Mesodermal cell (in vitro differentiated cells): ENCODE measurements around the gene DIP2C.

ENCODE experiments used
- H3K27ac ChIP-seq: 2 replicates; pipeline ENCODE4 v1.7.0; 2013; ENCODE audit warnings: mild to moderate bottlenecking, low read depth, low read length, moderate library complexity; ENCODE audit not compliant: severe bottlenecking
- H3K36me3 ChIP-seq: 2 replicates; pipeline ENCODE4 v1.7.1; 2013; ENCODE audit warnings: mild to moderate bottlenecking, low read length, moderate library complexity; ENCODE audit not compliant: control insufficient read depth, insufficient read depth
- H3K4me1 ChIP-seq: one replicate; pipeline ENCODE4 v1.7.1; 2013; ENCODE audit warnings: mild to moderate bottlenecking, low read length; ENCODE audit not compliant: insufficient read depth, control insufficient read depth, poor library complexity, severe bottlenecking
- H3K4me3 ChIP-seq: 2 replicates; pipeline ENCODE4 v1.7.0; 2013; ENCODE audit warnings: low read length, control low read depth, mild to moderate bottlenecking; ENCODE audit not compliant: insufficient read depth, poor library complexity, severe bottlenecking; ENCODE audit errors: extremely low read depth
- H3K9me3 ChIP-seq: 2 replicates; pipeline ENCODE4 v1.7.1; 2013; ENCODE audit warnings: mild to moderate bottlenecking, low read length, moderate library complexity; ENCODE audit not compliant: control insufficient read depth
- WGBS, 2 experiments: methylation state at CpG; one replicate each; pipeline ENCODE4 v1.1.5; 2013; ENCODE audit warnings: missing lambda C conversion rate in 2 of 2; ENCODE audit not compliant: insufficient coverage in 2 of 2; 5-methylcytosine and 5-hydroxymethylcytosine counted together

The DIP2C gene

DNA sequence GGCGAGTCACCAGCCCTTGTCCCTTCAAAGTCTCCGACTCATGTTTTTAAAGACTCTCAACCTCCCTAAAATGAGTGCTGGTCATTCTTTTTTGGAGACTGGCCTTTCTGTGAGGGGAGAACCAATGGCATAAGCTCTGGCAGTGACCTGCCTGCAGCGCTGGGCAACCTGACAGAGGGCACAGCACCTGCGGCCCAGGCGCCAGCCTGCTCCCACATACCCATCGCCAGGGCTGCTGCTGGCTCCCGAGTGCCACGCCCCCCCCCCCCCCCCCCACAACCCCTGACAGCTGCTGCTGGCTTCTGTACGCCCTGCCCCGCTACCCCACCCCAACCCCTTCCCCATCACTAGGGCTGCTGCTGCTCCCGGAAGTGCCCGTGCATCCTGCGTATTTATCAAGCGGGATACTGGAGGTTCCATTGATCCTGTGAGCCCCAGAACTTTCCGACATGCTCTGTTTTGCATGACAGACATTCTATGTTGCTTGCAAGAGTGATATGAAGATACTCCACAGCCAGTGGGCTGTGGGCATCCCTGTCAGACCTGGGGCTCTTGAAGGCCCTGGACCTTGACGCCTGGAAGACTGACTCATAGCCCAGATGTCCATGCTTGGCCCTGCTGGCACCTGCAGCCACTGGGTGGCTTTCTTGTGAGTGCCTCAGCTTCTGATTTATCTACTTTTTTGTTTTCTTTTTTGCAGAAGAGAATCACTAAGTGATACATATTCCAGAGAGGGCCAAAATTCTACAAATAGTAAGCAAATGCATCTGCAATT lies 310.4 kb downstream of the DIP2C start:
- Histone ChIP-seq H3K4me1 (peaks cover under 1% of the 10 kb centered on the region), H3K27ac (no peak overlapping the region), H3K9me3 (no peaks in the 10 kb centered on the region), H3K4me3 (no peak overlapping the region), H3K36me3 (peaks cover 56% of the 10 kb centered on the region)
- WGBS, 2 experiments, result 97 to 98% methylated on average over 6 to 12 of the region's 16 CpGs

DNA sequence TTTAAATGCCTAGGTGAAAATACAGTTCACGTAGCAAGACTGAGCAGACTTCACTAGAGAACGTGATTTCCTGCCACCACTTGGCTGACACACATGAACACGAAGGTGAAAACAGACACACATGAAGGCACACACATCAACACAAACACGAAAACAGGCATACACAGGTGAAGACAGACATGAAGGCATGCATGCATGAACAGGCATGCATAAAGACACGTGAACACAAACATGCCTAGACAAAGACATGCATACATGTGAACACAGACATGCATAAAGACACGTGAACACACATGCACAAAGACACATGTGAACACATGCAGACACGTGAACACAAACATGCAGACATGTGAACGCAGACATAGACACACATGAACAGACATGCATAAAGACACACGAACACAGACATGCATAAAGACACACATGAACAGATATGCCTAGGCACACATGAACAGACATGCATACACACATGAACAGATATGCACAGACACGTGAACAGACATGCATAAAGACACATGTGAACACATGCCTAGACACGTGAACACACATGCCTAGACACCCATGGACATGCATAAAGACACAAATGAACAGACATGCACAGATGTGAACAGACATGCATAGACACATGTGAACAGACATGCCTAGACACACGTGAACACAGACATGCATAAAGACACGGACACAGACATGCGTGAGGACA lies 311.1 kb downstream of the DIP2C start:
- peaks cover 5% of the 10 kb centered on the region for H3K4me1 ChIP-seq
- H3K9me3 ChIP-seq, result no peaks in the 10 kb centered on the region
- H3K36me3 ChIP-seq, result peaks cover 48% of the 10 kb centered on the region
- no peak overlapping the region for H3K4me3 ChIP-seq
- 87 to 88% methylated on average over 13 to 14 of the region's 14 CpGs for WGBS, 2 experiments
- H3K27ac ChIP-seq, result no peak overlapping the region

DNA sequence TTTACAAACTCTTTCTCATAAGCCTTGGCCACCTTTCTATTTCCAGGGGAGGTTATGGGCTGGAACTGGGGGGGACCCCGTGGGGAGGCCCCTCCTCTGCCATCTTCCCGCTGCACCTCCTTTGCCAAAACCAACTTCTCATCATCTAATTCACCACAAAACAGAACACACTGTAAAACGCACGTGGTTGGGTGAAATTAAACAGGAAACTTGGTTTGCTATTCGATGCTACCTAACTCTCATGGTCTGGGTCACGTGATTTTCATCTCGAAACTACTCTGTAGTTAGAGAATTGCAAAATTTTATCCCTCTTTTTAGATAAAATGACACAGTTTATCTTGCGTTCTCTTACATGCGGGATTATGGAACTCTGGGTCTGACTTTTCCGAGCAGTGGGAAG lies 312.2 kb downstream of the DIP2C start:
- Histone ChIP-seq H3K27ac (no peak overlapping the region), H3K4me1 (peaks cover 14% of the 10 kb centered on the region), H3K36me3 (peaks cover 46% of the 10 kb centered on the region), H3K9me3 (no peaks in the 10 kb centered on the region), H3K4me3 (no peak overlapping the region)
- 97 to 98% methylated on average over 7 to 8 of the region's 10 CpGs for WGBS, 2 experiments

DNA sequence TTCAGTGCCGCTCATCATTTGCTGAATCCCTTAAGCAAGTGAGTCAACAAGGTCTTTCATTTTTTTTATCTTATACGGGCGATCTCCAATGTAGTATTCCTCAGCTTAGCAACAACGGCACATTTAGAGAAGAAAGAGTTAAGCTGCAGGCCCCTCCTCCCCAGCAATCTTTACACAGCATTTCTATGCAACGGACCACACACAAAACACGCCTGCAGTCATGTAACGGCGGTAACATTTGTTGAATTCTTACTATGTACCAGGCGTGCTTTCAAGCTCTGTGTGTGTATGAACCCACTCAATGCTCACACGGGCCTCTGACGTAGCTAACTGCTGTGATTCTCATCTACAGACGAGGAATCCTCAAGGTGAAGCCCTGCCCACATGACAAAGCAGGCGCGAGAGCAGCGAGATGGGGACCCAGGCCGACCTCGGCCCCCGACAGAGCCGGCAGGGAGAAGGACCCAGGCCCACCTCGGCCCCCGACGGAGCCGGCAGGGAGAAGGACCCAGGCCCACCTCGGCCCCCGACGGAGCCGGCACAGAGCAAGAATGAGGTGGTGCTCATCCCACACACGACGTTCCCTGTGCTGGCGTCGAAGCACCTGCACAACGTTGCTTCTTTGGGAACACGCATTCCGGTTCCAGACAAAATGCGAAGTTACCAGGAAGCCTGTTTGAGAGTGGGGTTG lies 313.5 kb downstream of the DIP2C start:
- WGBS, 2 experiments, result 93% methylated on average over 35 of the region's 35 CpGs
- peaks cover 37% of the 10 kb centered on the region for H3K36me3 ChIP-seq
- H3K27ac ChIP-seq, result no peak overlapping the region

DNA sequence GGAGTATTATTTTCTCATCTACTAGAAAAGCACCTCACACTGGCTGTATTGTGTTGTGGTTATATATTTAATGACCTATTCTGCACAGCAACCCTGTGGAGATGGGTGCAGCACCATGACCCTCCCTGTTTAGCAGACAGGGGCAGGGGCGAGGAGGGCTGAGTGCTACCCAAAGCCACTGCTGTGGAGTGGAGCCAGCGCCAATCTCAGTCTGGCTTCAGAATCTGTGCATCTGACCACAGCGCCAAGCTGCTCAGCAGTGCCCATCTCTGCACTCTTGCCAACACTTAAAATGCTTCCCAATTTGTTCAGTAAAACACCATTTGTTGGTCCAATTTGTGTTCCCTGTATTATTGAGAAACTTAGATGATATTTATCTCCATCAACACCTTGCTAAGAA lies 315.1 kb downstream of the DIP2C start:
- H3K4me3 ChIP-seq, result no peak overlapping the region
- no peaks in the 10 kb centered on the region for H3K9me3 ChIP-seq
- peaks cover 34% of the 10 kb centered on the region for H3K36me3 ChIP-seq
- peaks cover 14% of the 10 kb centered on the region for H3K4me1 ChIP-seq
- no peak overlapping the region for H3K27ac ChIP-seq
- 93 to 94% methylated on average over 3 of the region's 3 CpGs for WGBS, 2 experiments

More for the DNA sequence above, 313.5 kb downstream of the DIP2C start:
- Histone ChIP-seq H3K4me3 (no peak overlapping the region), H3K9me3 (no peaks in the 10 kb centered on the region), H3K4me1 (peaks cover 14% of the 10 kb centered on the region)

DNA sequence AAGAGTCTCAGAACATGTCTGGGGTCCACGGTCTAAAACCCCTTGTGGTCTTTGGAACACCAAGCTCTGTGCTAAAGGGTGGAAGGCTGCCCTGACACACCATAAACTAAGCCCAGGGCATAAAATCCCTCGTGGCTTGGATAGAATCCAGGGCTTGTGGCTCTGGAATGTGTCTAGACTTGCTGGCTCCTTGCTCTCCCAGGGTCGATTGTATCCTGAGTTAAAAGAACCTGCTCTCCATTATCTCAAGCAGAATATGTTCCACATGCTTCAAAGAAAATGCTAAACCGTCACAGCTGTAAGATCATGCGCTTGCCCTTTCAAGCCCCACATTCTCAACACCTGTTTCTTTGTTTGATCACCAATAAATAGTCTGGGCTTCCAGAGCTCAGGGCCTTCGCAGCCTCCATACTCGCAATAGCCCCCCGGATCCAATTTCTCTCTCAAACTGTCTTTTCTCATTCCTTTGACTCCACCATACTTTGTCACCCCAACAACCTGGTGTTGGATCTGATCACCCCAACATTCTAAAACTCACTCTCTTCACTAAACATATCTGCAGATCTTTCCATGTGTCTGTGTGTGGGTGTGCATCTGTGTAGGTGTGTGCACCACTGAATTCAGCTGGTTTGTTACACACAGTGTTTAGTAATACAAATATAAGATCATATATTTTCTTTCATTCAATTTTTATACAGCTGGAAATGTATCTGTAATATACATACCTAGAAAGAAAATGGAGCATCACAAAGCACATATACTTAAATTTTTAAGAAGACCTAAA lies 315.8 kb downstream of the DIP2C start:
- H3K27ac ChIP-seq, result peak overlapping the region; percentile 47
- H3K36me3 ChIP-seq, result peaks cover 36% of the 10 kb centered on the region
- H3K4me1 ChIP-seq, result peaks cover 14% of the 10 kb centered on the region
- no peak overlapping the region for H3K4me3 ChIP-seq
- H3K9me3 ChIP-seq, result no peaks in the 10 kb centered on the region
- 71% methylated on average over 7 of the region's 8 CpGs for WGBS, 2 experiments

DNA sequence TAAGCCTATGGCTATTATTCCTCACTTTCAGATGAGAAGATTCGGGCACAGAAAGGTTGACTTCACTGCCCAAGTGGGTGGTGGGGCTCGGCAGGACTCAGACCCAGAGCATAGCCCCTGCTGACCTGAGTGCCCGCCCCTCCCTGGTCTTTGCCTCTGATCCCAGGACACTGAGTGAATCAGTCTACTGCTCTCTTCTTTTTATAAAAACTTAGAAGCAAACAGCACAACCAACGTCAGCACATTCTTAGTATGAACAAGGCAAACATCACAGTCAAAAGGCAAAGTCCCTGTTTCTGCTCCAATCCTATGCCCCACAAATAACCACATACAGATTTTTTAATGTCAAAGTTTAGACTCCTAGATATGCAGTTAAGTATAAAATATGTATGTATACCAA lies 316.5 kb downstream of the DIP2C start:
- H3K9me3 ChIP-seq, result no peaks in the 10 kb centered on the region
- peaks cover 14% of the 10 kb centered on the region for H3K4me1 ChIP-seq
- peaks cover 41% of the 10 kb centered on the region for H3K36me3 ChIP-seq
- peak overlapping the region; percentile 47 for H3K27ac ChIP-seq
- no peak overlapping the region for H3K4me3 ChIP-seq
- WGBS, 2 experiments, result 80 to 83% methylated on average over 2 to 4 of the region's 4 CpGs

DNA sequence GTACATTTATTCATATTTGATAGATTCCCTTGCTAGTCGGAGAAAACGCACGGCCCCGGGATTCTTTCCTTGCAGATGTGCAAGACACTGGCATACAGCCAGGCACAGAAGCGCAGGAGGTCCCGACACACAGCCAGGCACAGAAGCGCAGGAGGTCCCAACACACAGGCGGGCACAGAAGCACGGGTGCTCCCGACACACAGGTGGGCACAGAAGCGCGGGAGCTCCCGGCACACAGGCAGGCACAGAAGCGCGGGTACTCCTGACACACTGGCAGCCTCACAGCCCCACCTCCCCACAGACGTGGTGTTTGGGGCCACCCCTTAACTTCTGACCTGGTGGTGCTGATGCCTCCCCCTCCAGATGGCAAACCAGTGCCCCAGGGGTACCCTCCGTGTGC lies 316.9 kb downstream of the DIP2C start:
- Histone ChIP-seq H3K4me3 (no peak overlapping the region), H3K36me3 (peaks cover 38% of the 10 kb centered on the region), H3K9me3 (no peaks in the 10 kb centered on the region), H3K4me1 (peaks cover 14% of the 10 kb centered on the region), H3K27ac (no peak overlapping the region)
- 85 to 93% methylated on average over 11 to 13 of the region's 17 CpGs for WGBS, 2 experiments

DNA sequence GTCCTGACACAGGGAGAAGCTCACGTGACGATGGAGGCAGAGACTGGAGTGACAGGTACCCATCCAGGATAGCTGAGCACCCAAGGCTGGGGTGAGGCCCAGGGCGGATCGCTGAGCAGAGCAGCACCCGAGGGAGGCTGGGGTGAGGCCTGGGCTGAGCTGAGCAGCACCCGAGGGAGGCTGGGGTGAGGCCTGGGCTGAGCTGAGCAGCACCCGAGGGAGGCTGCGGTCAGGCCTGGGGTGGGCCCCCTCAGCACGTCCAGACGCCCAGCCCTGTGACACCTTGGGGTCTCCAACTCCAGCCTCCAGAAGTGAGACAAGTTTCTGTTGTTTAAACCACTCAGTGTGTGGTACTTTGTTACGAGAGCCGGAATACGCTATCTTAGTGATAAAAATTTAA lies 318.0 kb downstream of the DIP2C start:
- H3K9me3 ChIP-seq, result no peaks in the 10 kb centered on the region
- 88% methylated on average over 10 to 13 of the region's 13 CpGs for WGBS, 2 experiments
- H3K4me3 ChIP-seq, result no peak overlapping the region
- H3K4me1 ChIP-seq, result peaks cover 14% of the 10 kb centered on the region
- H3K27ac ChIP-seq, result no peak overlapping the region
- peaks cover 41% of the 10 kb centered on the region for H3K36me3 ChIP-seq

DNA sequence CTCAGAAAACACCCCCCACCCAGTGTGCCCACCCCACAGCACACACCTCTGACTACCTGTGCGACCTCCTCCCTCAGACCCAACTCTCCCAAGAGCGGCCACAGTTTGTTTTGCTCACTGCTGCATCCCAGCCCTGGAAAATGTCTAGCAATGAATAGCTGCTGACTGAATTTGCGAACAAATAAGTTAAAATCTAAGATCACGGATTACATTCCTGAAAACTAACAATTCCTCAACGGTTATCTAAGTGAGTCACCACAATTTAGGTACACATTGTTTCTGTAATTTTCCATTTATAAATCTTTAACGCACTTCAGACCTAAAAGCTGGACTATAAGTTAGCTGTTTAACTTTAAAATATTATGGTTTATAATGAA lies 319.0 kb downstream of the DIP2C start:
- WGBS, 2 experiments, result 92 to 94% methylated on average over 3 to 5 of the region's 6 CpGs

More for the DNA sequence above, 319.0 kb downstream of the DIP2C start:
- H3K4me3 ChIP-seq, result no peak overlapping the region
- H3K27ac ChIP-seq, result no peak overlapping the region
- no peaks in the 10 kb centered on the region for H3K9me3 ChIP-seq
- peaks cover 45% of the 10 kb centered on the region for H3K36me3 ChIP-seq
- peaks cover 14% of the 10 kb centered on the region for H3K4me1 ChIP-seq
